HCT116 (cell line): Measurements from ENCODE around the gene TNXB. TPM values are rescaled to one million over a fixed set of nuclear protein-coding genes. Genes with fewer than 3 reads are reported as not detected.
"Not testable (repeated sequence)": the region's sequence is repeated elsewhere in the genome, so short reads cannot be mapped to it uniquely, and the experiment has no call there.

ENCODE experiments used
- ATAC-seq: fragments of 200-7000 bp; cut with Tn5 transposase; 2 replicates; pipeline ENCODE4 v1.9.1; 2020; ENCODE audit warnings: mild to moderate bottlenecking, moderate library complexity
- BruUV-seq: library from RNA; stranded (reverse); fragments of 400-500 nt; replicated peaks from 2 replicates; lab custom pipeline; 2021; lab: Mats Ljungman, UMichigan
- CTCF ChIA-PET: fragments of 300-600 bp; sonication (Branson Sonifier 250); formaldehyde crosslinking; loops from one replicate; lab custom pipeline; 2021; ENCODE audit warnings: antibody characterized with exemption; lab: Charles Lee
- POLR2A ChIA-PET: fragments of 300-600, 350-600 bp; sonication (Branson Sonifier 250); formaldehyde crosslinking; loops from one replicate; lab custom pipeline; 2021; ENCODE audit warnings: antibody characterized with exemption; lab: Charles Lee
- RAD21 ChIA-PET, 2 experiments: fragments of 300-600 bp; sonication (Branson Sonifier 250); formaldehyde crosslinking; loops; one replicate each; lab custom pipeline; 2023; ENCODE audit warnings: low total read pairs in 2 of 2; ENCODE audit not compliant: uncharacterized antibody in 2 of 2, unreplicated experiment in 2 of 2, low non-redundant PET in 1 of 2; lab: Charles Lee
- DNase-seq: peaks from one replicate; pipeline ENCODE4 v3.0.0-alpha.2; 2010; ENCODE audit warnings: low read depth, low spot score
- H2AFZ ChIP-seq: fragments of 200-600 bp; shearing (Covaris generic), sonication (generic); 2 replicates; pipeline ENCODE4 v1.6.1; 2017; ENCODE audit warnings: low read depth, mixed run types, mixed read lengths, antibody characterized with exemption, low read length; ENCODE audit not compliant: poor library complexity, severe bottlenecking
- H3K27ac ChIP-seq: 2 replicates; pipeline ENCODE4 v1.5.1; 2012; ENCODE audit warnings: low read depth, low read length
- H3K27me3 ChIP-seq: fragments of 200-600 bp; sonication (generic); 2 replicates; pipeline ENCODE4 v1.6.1; 2016; ENCODE audit warnings: mixed run types, low read length, mixed read lengths; ENCODE audit not compliant: insufficient read depth
- H3K36me3 ChIP-seq, 2 experiments: fragments of 200-500 bp in 1 of 2; fragments of 200-600 bp in 1 of 2; sonication (Bioruptor generic) in 1 of 2; sonication (generic) in 1 of 2; 2 replicates each; pipeline versions ENCODE4 v1.5.1 to v1.6.1; 2014 to 2016; ENCODE audit warnings: low read length in 2 of 2, inconsistent platforms in 1 of 2, mixed read lengths in 1 of 2, mixed run types in 1 of 2; ENCODE audit not compliant: insufficient read depth in 2 of 2, control insufficient read depth in 1 of 2
- H3K4me1 ChIP-seq, 2 experiments: fragments of 200-600 bp in 1 of 2; sonication (generic) in 1 of 2; 2 replicates each; pipeline versions ENCODE4 v1.5.1 to v1.6.1; 2012 to 2017; ENCODE audit warnings: low read length in 2 of 2, inconsistent platforms in 1 of 2, mild to moderate bottlenecking in 1 of 2, mixed read lengths in 1 of 2, mixed run types in 1 of 2, moderate library complexity in 1 of 2; ENCODE audit not compliant: insufficient read depth in 2 of 2, control insufficient read depth in 1 of 2
- H3K4me2 ChIP-seq: fragments of 200-600 bp; sonication (generic); 2 replicates; pipeline ENCODE4 v1.6.1; 2017; ENCODE audit warnings: mixed run types, low read length, mixed read lengths
- H3K4me3 ChIP-seq, 2 experiments: fragments of 200-600 bp in 1 of 2; sonication (generic) in 1 of 2; replicated peaks in 1 of 2; 2 replicates each; pipeline ENCODE4 v1.5.1; 2011 to 2016; ENCODE audit warnings: low read length in 2 of 2, control low read depth in 1 of 2, low read depth in 1 of 2, mild to moderate bottlenecking in 1 of 2, mixed read lengths in 1 of 2, mixed run types in 1 of 2
- H3K79me2 ChIP-seq: fragments of 200-600 bp; sonication (generic); 2 replicates; pipeline ENCODE4 v1.6.1; 2017; ENCODE audit warnings: mild to moderate bottlenecking, mixed run types, low read length, moderate library complexity, mixed read lengths; ENCODE audit not compliant: insufficient read depth
- H3K9ac ChIP-seq: fragments of 200-600 bp; sonication (generic); 2 replicates; pipeline ENCODE4 v1.6.1; 2016; ENCODE audit warnings: low read length, mixed read lengths
- H3K9me2 ChIP-seq: fragments of 200-600 bp; sonication (generic), shearing (Covaris generic); 2 replicates; pipeline ENCODE4 v1.6.1; 2017; ENCODE audit warnings: mixed run types, mild to moderate bottlenecking, moderate library complexity; ENCODE audit not compliant: insufficient read depth
- H3K9me3 ChIP-seq, 2 experiments: fragments of 200-500 bp in 1 of 2; fragments of 200-600 bp in 1 of 2; sonication (Bioruptor generic) in 1 of 2; sonication (generic) in 1 of 2; 2 replicates each; pipeline ENCODE4 v1.6.1; 2014 to 2017; ENCODE audit warnings: low read length in 2 of 2, mixed read lengths in 2 of 2, inconsistent platforms in 1 of 2, low read depth in 1 of 2, mild to moderate bottlenecking in 1 of 2, mixed run types in 1 of 2, moderate library complexity in 1 of 2; ENCODE audit not compliant: control insufficient read depth in 1 of 2, insufficient read depth in 1 of 2
- H4K20me1 ChIP-seq: fragments of 200-600 bp; sonication (generic), shearing (Covaris generic); 2 replicates; pipeline ENCODE4 v1.6.1; 2017; ENCODE audit warnings: mixed run types, mild to moderate bottlenecking, moderate library complexity; ENCODE audit not compliant: insufficient read depth
- intact Hi-C: fragments of 100-400 bp; cut with micrococcal nuclease; formaldehyde crosslinking; loops from 2 replicates; pipeline ENCODE4 v1.10.0; 2022
- total RNA-seq: library from RNA; stranded (reverse); gene quantifications from one replicate; pipeline ENCODE4 v1.2.1, GENCODE V29; 2021; ENCODE audit not compliant: unreplicated experiment

TNXB gene
- total RNA-seq, 1 experiment from 2014 or later = 8.5 TPM

DNA sequence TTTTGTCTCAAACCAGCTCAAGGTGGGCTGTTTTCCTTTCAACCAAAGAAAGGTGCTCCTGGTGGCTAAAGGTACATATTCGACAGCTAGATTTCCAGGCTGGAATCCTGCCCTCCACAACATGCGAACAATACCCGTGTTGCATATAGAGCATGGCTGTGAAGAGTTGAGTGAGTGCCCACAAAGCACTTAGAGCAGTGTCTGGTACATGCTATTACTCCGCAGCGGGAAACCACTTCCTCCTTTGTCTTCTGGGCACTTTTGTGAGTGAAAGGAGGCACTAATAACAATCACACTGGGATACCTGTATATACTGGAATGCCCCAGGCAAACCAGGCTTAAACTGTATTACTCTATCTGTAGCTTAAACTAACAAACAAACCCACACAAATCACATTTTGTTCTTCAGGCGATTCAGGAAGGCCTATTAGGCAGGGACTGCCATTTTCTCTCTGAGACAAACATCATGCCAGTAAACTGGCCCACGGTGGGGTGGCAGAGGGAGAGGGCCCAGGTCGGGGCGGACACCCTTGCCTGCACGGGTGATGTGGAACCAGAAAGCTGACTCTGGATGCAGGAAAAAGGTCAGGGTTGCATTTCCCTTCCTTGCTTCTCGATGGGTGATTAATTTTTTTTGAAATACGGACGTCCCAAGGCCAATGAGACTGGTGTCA, 104.1 kb downstream of the TNXB start:
- H3K9me3 ChIP-seq, DNase-seq, H3K36me3 ChIP-seq, H4K20me1 ChIP-seq, BruUV-seq, POLR2A ChIA-PET, H3K4me3 ChIP-seq, RAD21 ChIA-PET, H3K9ac ChIP-seq, H3K27ac ChIP-seq, H3K4me2 ChIP-seq, ATAC-seq, intact Hi-C loops, H3K79me2 ChIP-seq, H3K4me1 ChIP-seq, H3K27me3 ChIP-seq, CTCF ChIA-PET, H3K9me2 ChIP-seq, H2AFZ ChIP-seq: not testable (repeated sequence)

DNA sequence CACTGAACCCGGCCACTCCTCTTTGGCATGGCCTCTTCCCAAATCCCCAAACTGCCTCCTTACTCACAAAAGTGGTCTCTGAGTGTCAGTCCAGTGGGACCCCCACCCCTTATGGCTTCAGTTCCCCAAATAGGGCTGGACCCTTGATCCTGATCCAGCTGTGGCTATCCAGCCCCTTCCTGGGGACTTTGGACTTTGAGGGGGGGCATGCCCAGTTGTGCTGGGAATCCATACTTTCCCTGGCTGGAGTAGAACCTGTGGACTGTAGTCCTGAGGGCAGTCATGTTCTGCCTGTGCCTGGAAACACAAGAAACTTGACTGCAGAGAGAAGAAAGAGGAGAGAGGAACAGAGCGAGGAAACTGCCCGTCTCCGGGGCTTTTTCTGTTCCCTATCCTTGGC, 104.7 kb downstream of the TNXB start:
- H3K4me2 ChIP-seq, H3K9ac ChIP-seq, POLR2A ChIA-PET, H3K4me1 ChIP-seq, H3K79me2 ChIP-seq, CTCF ChIA-PET, H3K27me3 ChIP-seq, H3K27ac ChIP-seq, H2AFZ ChIP-seq, H3K9me2 ChIP-seq, DNase-seq, RAD21 ChIA-PET, BruUV-seq, H3K4me3 ChIP-seq, intact Hi-C loops, ATAC-seq, H3K36me3 ChIP-seq, H3K9me3 ChIP-seq, H4K20me1 ChIP-seq: not testable (repeated sequence)

GRCh38 chr6:32003301-32003700, 105.8 kb downstream of the TNXB start:
- H3K27me3 ChIP-seq, H4K20me1 ChIP-seq, H3K27ac ChIP-seq, DNase-seq, H3K36me3 ChIP-seq, H3K9me3 ChIP-seq, BruUV-seq, H3K4me3 ChIP-seq, POLR2A ChIA-PET, CTCF ChIA-PET, H3K9ac ChIP-seq, intact Hi-C loops, RAD21 ChIA-PET, H3K4me2 ChIP-seq, H2AFZ ChIP-seq, H3K79me2 ChIP-seq, H3K9me2 ChIP-seq, H3K4me1 ChIP-seq, ATAC-seq: not testable (repeated sequence)

GRCh38 chr6:32002546-32003268, 106.4 kb downstream of the TNXB start:
- H3K36me3 ChIP-seq, CTCF ChIA-PET, H3K9me3 ChIP-seq, DNase-seq, H3K27me3 ChIP-seq, H2AFZ ChIP-seq, H4K20me1 ChIP-seq, BruUV-seq, RAD21 ChIA-PET, H3K9ac ChIP-seq, H3K27ac ChIP-seq, intact Hi-C loops, ATAC-seq, H3K79me2 ChIP-seq, H3K4me3 ChIP-seq, POLR2A ChIA-PET, H3K4me1 ChIP-seq, H3K4me2 ChIP-seq, H3K9me2 ChIP-seq: not testable (repeated sequence)
